Measurements from ENCODE around the gene ZNF195.
"Not testable (repeated sequence)": the region's sequence is repeated elsewhere in the genome, so short reads cannot be mapped to it uniquely, and the experiment has no call there.

The ZNF195 gene

DNA sequence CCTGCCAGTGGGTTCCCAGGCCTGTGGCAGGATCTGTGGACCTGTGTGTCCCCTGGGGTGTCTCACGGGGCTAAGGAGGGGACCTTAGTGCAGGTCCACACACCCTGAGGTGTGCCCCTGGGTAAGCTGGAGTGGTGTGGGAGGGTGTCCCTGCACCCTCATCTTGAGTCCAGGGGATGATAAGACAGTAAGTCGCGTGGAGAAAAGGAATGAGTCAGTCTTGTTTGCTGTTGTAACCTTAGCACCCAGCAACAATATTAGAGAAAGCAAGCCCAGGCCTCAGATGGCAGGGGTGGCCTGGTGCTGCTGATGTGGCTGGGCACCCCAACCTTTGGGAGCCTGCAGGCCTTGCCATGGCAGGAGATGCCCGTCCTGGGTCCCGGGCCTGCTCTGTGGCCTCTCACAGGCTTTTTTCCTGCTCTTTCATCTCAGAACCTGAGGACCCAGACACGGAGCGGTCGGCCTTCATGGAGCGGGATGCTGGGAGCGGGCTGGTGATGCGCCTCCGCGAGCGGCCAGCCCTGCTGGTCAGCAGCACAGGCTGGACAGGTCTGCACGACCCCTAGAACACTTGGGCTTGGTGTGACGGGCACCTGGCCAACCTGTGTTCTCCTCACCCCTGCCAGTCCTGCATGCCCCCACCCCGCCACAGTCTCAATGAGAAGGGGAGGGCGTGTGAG is 23.4 kb upstream of the ZNF195 start:
- not testable (repeated sequence) for DNase-seq (ENCODE audit: low spot score)

DNA sequence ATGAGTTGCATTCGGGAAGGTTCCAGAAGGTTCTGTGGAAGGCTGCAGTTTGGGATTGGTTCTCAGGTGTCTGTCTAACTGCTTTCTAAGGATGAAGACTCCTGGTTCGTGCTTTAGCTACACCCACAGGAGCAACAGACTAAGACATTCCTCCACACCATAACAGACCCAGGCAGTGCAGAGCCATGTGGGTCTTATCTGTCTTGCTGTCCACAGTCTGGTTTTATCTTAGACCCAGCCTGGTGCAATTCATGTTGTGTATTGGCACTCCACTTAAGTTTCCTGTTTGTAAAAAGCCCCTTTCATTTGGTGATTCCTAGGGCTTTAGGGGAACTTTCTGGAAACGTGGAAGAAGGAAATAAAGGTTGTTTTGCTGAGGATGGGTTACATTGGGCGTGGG is 22.1 kb upstream of the ZNF195 start:
- not testable (repeated sequence) for DNase-seq (ENCODE audit: low spot score)

DNA sequence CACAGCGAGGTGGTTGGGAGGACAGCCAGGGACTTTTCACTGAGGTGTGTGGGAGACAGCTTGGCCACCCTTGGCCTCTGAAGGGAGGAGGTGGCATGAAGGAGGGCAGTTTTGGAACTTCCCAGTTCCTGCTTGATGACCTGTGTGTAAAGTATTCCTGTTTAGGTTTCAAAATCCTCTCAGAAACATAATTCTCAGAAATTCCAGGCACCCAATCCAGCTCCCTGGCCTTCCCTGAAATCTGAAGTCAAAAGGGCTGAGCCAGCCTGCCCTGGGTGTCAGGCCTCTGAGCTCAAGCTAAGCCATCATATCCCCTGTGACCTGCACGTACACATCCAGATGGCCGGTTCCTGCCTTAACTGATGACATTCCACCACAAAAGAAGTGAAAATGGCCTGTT is 19.6 kb upstream of the ZNF195 start:
- DNase-seq (ENCODE audit: low spot score): not testable (repeated sequence)

DNA sequence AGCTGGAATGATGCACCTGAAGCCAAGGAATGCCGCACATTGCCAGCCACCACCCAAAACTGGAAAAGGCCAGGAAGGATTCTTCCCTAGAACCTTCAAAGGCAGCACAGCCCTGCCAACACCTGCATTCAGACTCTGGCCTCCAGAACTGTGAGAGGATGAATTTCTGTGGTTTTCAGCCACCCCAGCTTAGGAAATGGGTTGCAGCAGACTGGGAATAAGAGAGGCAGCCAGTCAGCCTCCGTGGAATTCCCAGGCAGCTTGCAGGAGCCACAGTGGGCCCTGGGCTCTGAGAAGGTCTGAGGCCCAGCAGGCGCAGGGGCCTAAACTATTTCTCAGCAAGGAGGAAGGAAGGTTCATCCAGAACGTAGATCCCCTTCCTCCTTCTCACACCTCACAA is 19.2 kb upstream of the ZNF195 start:
- not testable (repeated sequence) for DNase-seq (ENCODE audit: low spot score)

DNA sequence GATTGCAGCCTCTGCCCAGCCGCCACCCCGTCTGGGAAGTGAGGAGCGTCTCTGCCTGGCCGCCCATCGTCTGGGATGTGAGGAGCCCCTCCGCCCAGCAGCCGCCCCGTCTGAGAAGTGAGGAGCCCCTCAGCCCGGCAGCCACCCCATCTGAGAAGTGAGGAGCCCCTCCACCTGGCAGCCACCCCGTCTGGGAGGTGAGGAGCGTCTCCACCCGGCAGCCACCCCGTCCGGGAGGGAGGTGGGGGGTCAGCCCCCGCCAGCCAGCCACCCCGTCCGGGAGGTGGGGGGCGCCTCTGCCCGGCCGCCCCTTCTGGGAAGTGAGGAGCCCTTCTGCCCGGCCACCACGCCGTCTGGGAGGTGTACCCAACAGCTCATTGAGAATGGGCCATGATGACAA is 18.3 kb upstream of the ZNF195 start:
- not testable (repeated sequence) for DNase-seq (ENCODE audit: low spot score)

DNA sequence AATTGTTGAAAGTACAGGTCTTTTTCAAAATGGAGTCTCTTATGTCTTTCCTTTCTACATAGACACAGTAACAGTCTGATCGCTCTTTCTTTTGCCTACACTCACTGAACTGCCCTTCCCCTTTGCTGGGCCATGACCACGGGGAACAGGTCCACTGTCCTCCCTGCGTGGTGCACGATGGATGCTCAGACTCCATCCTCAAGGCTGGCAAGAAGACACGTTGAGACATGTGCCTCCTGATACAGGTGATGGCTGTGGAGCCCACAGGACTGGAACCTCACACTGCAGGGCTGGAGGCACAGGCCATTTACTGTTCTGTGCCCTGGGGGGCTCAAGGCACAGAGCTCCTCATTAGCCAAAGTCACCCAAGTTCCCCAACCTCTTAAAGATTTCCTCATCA is 16.5 kb upstream of the ZNF195 start:
- not testable (repeated sequence) for DNase-seq (ENCODE audit: low spot score)

DNA sequence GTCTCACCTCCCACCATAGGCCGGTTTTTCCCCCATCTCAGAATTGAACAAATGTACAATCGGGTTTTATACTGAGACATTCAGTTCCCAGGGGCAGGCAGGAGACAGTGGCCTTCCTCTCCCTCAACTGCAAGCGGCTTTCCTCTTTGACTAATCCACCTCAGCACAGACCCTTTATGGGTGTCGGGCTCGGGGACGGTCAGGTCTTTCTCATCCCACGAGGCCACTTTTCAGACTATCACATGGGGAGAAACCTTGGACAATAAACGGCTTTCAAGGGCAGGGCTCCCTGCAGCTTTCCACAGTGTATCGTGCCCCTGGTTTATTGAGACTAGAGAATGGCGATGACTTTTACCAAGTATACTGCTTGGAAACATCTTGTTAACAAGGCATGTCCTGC is 16.0 kb upstream of the ZNF195 start:
- DNase-seq (ENCODE audit: low spot score): not testable (repeated sequence)

DNA sequence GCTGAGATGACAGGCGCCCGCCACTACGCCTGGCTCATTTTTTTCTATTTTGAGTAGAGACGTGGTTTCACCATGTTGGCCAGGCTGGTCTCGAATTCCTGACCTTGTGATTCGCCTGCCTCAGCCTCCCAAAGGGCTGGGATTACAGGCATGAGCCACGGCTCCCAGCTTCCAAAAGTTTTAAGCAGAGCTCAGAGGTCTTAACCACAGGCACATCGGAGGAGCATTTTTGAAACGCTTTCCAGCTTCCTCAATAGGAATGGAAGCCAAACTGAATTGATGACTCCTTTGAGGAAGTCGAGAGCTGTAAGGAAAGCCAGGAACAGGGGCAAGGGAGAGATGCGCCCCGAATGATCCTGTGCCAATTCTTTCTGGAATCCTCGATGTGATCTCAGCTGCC is 14.5 kb upstream of the ZNF195 start:
- DNase-seq (ENCODE audit: low spot score): not testable (repeated sequence)

DNA sequence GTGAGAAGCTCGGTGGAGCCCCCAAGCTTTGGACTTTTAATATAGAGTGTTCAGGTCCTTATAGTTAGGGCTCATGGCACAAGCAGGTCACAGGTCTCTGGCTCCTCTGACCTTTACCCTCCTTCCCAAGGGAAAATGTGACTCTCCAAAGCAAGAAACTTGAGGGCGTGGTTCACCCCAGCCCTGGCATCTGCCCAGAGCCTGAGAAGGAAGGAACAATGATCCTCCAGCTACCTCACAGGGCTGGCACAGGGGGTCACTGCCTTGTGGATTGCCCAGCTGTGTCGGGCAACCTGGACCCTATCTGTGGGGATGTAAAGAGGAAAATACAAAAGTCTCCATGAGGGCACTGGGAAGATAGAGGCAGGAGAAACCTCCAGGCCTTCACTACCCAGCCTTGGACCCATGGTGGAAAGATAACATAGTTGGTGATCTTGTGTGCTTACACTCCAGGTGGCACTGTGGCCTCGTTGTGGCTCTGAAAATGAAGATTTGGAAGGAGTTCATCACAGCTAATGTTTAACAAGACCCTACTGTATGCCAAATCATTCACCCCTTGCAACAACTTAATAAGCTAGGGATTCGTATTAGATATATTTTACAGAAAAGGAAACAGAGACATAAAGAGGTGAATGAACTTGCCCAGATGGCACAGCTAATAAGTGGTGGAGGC is 3.8 kb upstream of the ZNF195 start:
- DNase-seq (ENCODE audit: low spot score): no peak

DNA sequence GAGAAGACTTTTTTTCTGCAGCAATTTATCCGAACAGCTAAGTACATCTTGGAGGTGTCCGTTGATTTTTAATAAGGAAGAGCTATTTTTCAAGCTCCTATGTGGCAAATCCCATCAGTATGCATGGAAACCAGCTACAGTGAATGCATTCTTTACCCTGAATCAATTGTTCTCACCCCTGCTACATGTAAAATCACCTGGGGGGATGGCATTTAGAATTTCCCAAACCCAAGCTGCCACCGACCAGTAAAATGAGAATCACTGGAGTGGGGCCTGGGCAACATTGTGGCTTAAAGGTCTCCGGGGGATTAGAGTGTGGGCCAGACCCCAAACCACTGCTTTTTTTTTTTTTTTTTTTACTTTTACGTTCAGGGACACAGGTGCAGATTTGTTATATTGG is 2.8 kb upstream of the ZNF195 start:
- no peak for DNase-seq (ENCODE audit: low spot score)

DNA sequence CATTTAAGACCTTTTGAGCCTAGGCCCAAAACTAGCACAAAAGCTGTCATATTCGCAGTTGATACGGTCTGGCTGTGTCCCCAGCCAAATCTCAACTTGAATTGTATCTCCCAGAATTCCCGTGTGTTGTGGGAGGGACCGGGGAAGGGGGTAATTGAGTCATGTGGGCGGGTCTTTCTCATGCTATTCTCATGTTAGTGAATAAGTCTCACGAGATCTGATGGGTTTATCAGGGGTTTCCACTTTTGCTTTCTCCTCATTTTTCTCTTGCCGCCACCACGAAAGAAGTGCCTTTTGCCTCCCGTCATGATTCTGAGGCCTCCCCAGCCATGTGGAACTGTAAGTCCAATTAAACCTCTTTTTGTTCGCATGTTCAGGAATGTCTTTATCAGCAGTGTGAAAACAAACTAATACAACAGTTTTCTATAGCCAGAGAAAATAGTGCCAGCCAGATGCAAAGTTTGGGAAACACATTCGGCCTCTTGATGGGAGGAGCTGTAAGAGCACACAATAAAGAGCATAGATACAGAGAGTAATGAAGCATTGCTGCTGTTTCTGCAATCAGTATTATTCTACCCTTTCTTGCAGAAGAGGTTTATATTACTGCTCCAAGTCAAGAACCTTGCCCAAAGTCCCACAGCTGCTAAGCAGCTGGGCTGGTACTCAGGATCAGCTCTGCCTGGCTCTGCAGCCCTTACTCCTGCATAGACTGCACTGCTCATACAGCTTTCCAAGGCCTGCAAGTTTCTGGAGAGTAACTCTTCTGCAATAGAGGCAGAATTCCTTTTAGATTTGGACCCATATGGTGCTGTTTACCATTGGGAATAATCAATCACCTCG is 2.0 kb upstream of the ZNF195 start:
- DNase-seq (ENCODE audit: low spot score): no peak

DNA sequence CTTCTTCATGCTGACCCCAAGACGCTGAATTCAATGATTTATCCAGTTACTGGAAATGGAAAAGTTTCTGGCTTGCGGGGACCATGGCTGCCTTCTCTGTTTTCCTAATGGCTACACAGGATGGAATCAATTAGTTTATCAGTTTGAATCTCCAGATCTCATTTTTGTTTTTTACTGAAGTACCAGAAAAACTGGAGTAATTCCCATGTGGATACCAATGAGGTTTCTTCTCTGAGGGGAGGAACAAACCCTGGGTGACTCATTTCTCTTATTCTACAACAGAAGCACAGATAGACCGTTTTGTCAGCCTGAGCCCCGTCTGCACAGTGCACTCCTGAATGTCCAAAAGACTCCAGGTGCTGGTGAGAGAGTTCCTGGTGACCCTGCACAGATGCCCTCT is 3.4 kb downstream of the ZNF195 start:
- no peak for DNase-seq (ENCODE audit: low spot score)

DNA sequence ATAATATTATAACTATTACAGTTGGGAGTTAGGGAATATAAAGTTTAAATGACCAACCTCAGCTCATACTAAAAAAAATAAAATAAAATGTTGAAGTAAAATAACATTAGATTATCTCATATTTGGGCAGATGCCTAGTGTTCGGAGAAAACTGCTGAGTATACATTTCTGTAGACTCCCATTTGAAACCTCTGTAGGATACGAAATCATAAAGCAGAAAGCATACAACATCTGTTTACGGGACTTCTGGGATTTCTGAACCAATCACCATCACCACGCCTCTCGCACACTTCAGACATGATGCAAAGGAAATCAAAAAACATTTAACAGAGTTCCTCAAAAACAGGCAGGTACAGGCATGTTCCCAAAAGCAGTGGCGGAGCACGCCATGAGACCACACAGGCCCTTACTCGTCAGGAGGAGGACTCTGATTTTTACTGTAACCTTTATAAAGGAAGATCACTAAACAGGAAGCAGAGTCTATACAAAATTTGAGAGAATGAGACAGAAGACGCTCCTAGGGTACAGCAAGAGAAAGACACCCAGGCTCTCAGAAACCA is 8.6 kb downstream of the ZNF195 start:
- DNase-seq (ENCODE audit: low spot score): no peak

DNA sequence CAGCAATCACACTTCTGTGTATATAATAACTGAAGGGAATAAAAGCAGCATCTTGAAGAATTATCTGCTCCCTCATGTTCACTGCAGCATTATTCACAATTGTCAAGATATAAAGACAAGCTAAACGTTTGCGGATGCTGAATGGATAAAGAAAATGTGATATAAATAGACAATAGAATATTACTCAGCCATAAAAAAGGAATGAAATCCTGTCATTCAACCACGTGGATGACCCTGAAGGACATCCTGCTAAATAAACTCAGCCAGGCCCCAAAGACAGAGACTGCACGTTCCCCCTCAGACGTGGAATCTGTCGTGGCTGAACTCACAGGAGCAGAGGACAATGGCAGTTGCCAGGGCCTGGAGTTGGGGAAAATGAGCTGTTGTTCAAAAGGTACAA is 9.6 kb downstream of the ZNF195 start:
- DNase-seq (ENCODE audit: low spot score): no peak

DNA sequence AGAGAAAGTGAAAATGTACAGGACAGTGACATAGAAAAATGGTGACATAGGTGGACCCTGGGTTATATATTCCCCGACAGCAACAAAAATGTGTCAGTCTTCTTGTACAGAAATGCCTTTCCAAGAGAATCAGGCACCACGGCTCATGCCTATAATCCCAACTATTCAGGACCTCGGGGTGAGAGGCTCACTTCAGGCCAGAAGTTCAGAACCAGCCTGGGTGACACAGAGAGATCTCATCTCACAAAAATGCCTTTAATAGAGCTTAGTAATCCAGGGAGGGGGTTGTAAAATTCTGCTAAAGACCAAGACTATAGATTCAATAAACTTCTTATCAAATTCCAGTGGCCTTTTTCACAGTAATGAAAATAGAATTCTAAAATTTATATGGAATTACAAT is 10.7 kb downstream of the ZNF195 start:
- DNase-seq (ENCODE audit: low spot score): no peak

DNA sequence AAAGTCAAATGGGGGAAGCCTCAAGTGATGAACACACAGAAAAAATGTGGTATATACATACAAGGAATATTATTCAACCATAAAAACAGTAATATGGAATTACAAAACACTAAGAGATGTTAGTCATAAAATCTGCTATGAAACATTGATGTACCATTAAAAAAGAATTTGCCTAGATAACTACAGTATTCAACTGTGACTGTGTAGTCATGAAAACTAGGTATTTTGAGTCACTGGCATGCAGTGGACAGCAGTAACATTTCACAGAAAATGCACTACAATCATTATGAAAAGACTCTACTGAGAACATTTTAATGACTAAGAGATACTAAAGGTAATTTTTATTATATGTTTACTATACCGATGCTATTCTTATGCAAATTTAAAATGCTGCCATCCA is 11.7 kb downstream of the ZNF195 start:
- no peak for DNase-seq (ENCODE audit: low spot score)

DNA sequence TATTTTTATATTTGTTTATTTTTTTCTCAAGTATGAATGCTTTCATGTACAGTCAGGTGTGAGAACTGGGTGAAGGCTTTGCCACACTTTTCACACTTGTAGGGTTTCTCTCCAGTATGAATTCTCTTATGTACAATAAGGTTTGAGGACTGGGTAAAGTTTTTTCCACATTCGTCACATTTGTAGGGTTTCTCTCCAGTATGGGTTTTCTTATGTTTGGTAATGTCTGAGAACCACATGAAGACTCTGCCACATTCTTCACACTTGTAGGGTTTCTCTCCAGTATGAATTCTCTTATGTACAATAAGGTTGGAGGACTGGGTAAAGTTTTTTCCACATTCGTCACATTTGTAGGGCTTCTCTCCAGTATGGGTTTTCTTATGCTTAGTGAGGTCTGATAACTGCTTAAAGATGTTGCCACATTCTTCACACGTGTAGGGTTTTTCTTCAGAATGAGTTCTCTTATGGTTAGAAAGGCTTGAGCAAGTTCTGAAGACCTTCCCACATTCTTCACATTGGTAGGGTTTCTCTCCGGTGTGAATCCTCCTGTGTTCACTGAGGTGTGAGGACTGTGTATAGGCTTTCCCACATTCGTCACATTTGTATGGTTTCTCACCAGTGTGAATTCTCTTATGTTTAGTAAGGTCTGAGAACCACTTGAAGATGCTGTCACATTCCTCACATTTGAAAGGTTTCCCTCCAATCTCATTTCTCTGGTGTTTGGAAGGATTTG is 19.7 kb downstream of the ZNF195 start:
- DNase-seq (ENCODE audit: low spot score): no peak

DNA sequence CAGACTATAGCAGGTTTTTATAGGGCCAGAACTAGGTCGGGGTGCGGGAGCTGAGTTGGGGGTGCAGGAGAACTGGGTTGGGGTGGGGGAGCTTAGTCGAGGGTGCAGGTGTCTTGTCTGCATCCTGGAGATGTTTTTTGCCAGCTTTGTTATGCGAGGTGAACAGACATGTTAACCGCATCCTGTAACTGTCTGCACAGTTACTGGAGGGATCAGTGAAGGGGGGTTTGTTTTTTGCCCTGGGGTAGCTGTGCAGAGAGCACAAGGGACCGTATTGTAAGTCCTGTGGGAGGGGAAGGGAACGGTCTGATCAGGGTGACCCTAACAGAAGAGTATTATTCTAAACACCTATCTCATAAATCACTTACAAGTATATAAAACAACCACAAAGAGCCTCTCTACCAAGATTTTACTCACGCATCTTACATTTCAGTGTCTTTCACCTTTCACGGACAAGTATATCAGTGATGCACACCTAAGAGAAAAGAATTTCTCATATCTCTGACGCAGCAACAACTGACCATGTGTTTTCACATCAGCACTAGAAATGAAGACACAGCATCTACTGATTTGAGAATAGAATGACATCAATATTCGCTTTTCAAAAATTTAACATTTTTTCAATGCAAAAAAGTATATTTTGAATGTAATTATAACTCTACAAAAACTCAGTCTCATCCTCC is 20.8 kb downstream of the ZNF195 start:
- no peak for DNase-seq (ENCODE audit: low spot score)

DNA sequence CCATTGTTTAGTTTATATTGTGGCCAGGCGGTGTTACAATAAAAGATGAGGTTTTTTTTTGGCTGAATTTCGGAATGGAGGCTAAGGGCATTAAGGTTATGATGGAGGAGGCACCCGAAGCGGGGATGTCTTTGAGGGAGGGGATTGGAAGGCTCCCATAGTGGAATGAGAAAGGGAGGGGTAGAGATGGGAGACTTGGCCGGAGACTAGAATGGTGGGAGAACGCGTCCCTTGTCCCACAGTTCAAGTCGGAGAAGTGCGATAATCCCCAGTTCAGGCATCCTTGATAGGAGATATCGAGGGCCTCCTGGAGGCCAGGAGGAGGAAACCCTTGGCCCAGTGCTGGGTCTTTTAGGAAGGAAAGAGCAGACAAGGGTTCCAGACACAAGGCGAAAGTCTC is 21.6 kb downstream of the ZNF195 start:
- DNase-seq (ENCODE audit: low spot score): no peak

DNA sequence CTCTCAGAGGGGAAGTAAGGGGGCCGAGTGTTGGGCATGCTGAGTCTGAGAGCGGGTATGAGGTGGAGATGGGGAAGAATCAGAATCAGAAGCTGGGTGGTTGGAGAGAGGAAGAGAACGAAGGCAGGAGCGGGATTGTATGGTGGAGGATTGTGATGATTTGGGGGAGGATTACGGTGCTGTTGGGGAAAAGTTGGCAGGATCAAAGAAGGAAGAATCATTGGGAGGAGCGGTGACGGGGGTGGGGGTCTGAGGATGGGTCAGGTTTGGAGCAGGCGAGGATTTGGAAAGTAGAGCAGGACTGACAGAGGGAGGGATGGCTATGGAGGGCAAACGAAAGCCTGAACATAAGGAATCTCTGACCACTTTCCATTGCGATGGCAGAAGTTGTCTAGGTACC is 22.1 kb downstream of the ZNF195 start:
- DNase-seq (ENCODE audit: low spot score): no peak

DNA sequence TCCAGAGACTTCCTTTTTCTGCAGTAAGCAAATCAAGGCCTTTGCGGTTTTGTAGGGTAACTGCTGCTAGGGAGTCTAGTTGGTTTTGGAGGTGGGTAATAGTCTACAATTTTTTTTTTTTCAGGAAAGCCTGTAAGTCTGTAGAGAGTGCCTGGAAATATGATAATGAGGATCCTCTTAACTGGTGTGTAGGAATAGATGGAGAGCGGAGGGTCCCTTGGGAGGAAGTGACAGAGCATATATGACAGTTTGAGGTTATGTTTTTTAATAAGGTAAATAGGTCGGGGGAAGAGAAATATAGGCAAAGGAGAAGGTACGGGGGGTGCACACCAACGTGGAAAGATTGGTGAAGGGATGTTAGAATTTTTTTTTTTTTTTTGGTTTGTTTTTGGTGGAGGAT is 25.9 kb downstream of the ZNF195 start:
- DNase-seq (ENCODE audit: low spot score): no peak

DNA sequence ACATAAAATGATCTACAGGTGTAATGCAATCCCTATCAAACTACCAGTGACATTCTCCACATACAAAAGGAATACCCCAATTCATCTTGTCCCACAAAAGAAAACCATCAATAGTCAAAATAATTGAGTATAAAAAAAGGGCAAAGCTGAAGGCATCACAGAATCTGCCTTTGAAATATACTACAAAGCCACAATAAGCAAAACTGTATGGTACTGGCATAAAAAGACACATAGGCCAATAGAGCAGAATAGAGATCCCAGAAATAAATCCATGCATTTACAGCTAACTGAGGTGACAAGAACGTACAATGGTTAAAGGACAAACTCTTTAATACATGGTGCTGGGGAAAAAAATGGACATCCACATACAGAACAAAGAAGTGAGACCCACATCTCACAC is 31.8 kb downstream of the ZNF195 start:
- no peak for DNase-seq (ENCODE audit: low spot score)

All from SW480 (cell line).